GM12874 (cell line): ENCODE results near the gene TGFB2.

Source experiments
- CTCF ChIP-seq: IDR thresholded peaks from 2 replicates; pipeline ENCODE4 v1.5.1; 2011; ENCODE audit warnings: low read depth, mild to moderate bottlenecking, control low read depth, low read length, moderate library complexity; ENCODE audit not compliant: insufficient read depth

The TGFB2 gene

GRCh38 chr1:218414060-218414728 is 69.1 kb downstream of the TGFB2 start:
- TF ChIP-seq CTCF = no peak

- TF ChIP-seq CTCF = no peak
Measured at GRCh38 chr1:218415726-218416125, 70.6 kb downstream of the TGFB2 start.

- TF ChIP-seq CTCF = no peak
Measured at GRCh38 chr1:218421531-218421930, 76.4 kb downstream of the TGFB2 start.

GRCh38 chr1:218424502-218424901 is 79.4 kb downstream of the TGFB2 start:
- TF ChIP-seq CTCF = no peak

- no peak for TF ChIP-seq CTCF
Measured at GRCh38 chr1:218425647-218426342, 80.7 kb downstream of the TGFB2 start.

GRCh38 chr1:218426343-218426657 is 81.2 kb downstream of the TGFB2 start:
- TF ChIP-seq CTCF = no peak

- no peak for TF ChIP-seq CTCF
Measured at GRCh38 chr1:218429301-218429700, 84.2 kb downstream of the TGFB2 start.
